ENCODE data around the gene HS6ST2. TPM values are rescaled to one million over a fixed set of nuclear protein-coding genes. Genes with fewer than 3 reads are reported as not detected.

Gene HS6ST2
- total RNA-seq, 1 experiment from 2014 or later: 0.26 TPM

GRCh38 chrX:132757066-132757623, 201.3 kb downstream of the HS6ST2 start:
- intact Hi-C loops (cut with micrococcal nuclease; ENCODE audit: unreplicated experiment) (no loop called here), in situ Hi-C loops (cut with HindIII; ENCODE audit: low pct_unique_long_range_greater_than_20kb, low sequenced_read_pairs) (no loop called here)
- POLR2A ChIA-PET: no interaction called here
- ATAC-seq (no peak), DNase-seq (ENCODE audit: low read depth, low spot score) (no peak)
- BruUV-seq (replicated peaks): no TSS peak
- H3K27me3 ChIP-seq (ENCODE audit: control insufficient read depth, insufficient read depth, low read length): no peaks in the 10 kb centered on the region
- no peak overlapping the region for H3K27ac ChIP-seq (ENCODE audit: low read length)
- no peaks in the 10 kb centered on the region for H3K9me3 ChIP-seq (ENCODE audit: control insufficient read depth, insufficient read depth, low read depth, low read length)
- no peaks in the 10 kb centered on the region for H3K4me1 ChIP-seq (ENCODE audit: control insufficient read depth, insufficient read depth, low read length)
- CTCF ChIA-PET: no interaction called here
- TF ChIP-seq SIN3A (IDR thresholded peaks at IDR 0.05; ENCODE audit: borderline replicate concordance, insufficient read depth, low read depth, low read length): no peak
- TF ChIP-seq CTCF (IDR thresholded peaks at IDR 0.05): no peak
- TF ChIP-seq TCF7L2 (IDR thresholded peaks at IDR 0.05; ENCODE audit: low read depth, low read length): no peak
- TF ChIP-seq REST (IDR thresholded peaks at IDR 0.05; ENCODE audit: insufficient read depth in 1 of 2, low read depth in 2 of 2, low read length in 1 of 2): no peak
- no peak for TF ChIP-seq POLR2AphosphoS5 (IDR thresholded peaks at IDR 0.05; ENCODE audit: low read depth, low read length)
- H3K4me3 ChIP-seq (ENCODE audit: low read depth in 2 of 2, low read length in 2 of 2): no peak overlapping the region
- H3K36me3 ChIP-seq (ENCODE audit: control insufficient read depth, insufficient read depth, low read length): no peaks in the 10 kb centered on the region

GRCh38 chrX:132756439-132756838, 202.0 kb downstream of the HS6ST2 start:
- no TSS peak for BruUV-seq (replicated peaks)
- H3K4me3 ChIP-seq (ENCODE audit: low read depth in 2 of 2, low read length in 2 of 2): no peak overlapping the region
- no peak for DNase-seq (ENCODE audit: low read depth, low spot score)
- no peaks in the 10 kb centered on the region for H3K9me3 ChIP-seq (ENCODE audit: control insufficient read depth, insufficient read depth, low read depth, low read length)
- ChIA-PET CTCF (no interaction called here), POLR2A (no interaction called here)
- no peaks in the 10 kb centered on the region for H3K36me3 ChIP-seq (ENCODE audit: control insufficient read depth, insufficient read depth, low read length)
- ATAC-seq: no peak
- H3K4me1 ChIP-seq (ENCODE audit: control insufficient read depth, insufficient read depth, low read length): no peaks in the 10 kb centered on the region
- in situ Hi-C loops (cut with HindIII; ENCODE audit: low pct_unique_long_range_greater_than_20kb, low sequenced_read_pairs) (no loop called here), intact Hi-C loops (cut with micrococcal nuclease; ENCODE audit: unreplicated experiment) (no loop called here)
- no peaks in the 10 kb centered on the region for H3K27me3 ChIP-seq (ENCODE audit: control insufficient read depth, insufficient read depth, low read length)
- no peak overlapping the region for H3K27ac ChIP-seq (ENCODE audit: low read length)
- TF ChIP-seq TCF7L2 (IDR thresholded peaks at IDR 0.05; ENCODE audit: low read depth, low read length) (no peak), SIN3A (IDR thresholded peaks at IDR 0.05; ENCODE audit: borderline replicate concordance, insufficient read depth, low read depth, low read length) (no peak), CTCF (IDR thresholded peaks at IDR 0.05) (no peak), REST (IDR thresholded peaks at IDR 0.05; ENCODE audit: insufficient read depth in 1 of 2, low read depth in 2 of 2, low read length in 1 of 2) (no peak), POLR2AphosphoS5 (IDR thresholded peaks at IDR 0.05; ENCODE audit: low read depth, low read length) (no peak)
